ENCODE data around the gene SLC16A4. TPM values are rescaled to one million over a fixed set of nuclear protein-coding genes. Genes with fewer than 3 reads are reported as not detected.

Gene SLC16A4
- total RNA-seq, 1 donor from 2014 or later = 17.0 TPM

DNA sequence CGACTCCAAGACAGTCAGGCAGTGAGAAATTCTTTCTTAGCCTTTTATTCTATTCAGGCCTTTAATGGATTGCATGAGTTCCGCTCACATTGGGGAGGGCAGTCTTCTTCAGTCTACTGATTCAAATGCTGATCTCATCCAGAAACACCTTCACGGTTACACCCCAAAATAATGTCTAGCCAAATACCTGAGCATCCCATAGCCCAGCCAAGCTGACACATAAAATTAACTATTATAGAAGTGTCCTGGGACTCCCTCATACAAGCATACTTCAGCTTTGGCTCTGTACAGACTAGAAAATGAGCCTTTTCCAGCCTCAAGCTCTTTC, 3.6 kb upstream of the SLC16A4 start:
- H3K9me3 Mint-ChIP-seq (ENCODE audit: low read depth) = no peaks in the 10 kb centered on the region
- no peak overlapping the region for H3K27ac Mint-ChIP-seq (ENCODE audit: unreplicated experiment)
- H3K4me1 Mint-ChIP-seq (ENCODE audit: low read depth) = peaks cover 41% of the 10 kb centered on the region
- no peak for DNase-seq (ENCODE audit: low spot score)
- TF ChIP-seq, protein P1, sequence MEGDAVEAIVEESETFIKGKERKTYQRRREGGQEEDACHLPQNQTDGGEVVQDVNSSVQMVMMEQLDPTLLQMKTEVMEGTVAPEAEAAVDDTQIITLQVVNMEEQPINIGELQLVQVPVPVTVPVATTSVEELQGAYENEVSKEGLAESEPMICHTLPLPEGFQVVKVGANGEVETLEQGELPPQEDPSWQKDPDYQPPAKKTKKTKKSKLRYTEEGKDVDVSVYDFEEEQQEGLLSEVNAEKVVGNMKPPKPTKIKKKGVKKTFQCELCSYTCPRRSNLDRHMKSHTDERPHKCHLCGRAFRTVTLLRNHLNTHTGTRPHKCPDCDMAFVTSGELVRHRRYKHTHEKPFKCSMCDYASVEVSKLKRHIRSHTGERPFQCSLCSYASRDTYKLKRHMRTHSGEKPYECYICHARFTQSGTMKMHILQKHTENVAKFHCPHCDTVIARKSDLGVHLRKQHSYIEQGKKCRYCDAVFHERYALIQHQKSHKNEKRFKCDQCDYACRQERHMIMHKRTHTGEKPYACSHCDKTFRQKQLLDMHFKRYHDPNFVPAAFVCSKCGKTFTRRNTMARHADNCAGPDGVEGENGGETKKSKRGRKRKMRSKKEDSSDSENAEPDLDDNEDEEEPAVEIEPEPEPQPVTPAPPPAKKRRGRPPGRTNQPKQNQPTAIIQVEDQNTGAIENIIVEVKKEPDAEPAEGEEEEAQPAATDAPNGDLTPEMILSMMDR (IDR thresholded peaks at IDR 0.05) = no peak
- peaks cover 12% of the 10 kb centered on the region for H3K36me3 Mint-ChIP-seq (ENCODE audit: low read depth)
- no peaks in the 10 kb centered on the region for H3K27me3 Mint-ChIP-seq (ENCODE audit: low read depth)
- no peak overlapping the region for H3K4me3 Mint-ChIP-seq (ENCODE audit: unreplicated experiment)

- DNase-seq (ENCODE audit: low spot score) = no peak
- no peaks in the 10 kb centered on the region for H3K9me3 Mint-ChIP-seq (ENCODE audit: low read depth)
- H3K4me3 Mint-ChIP-seq (ENCODE audit: unreplicated experiment) = no peak overlapping the region
- H3K27ac Mint-ChIP-seq (ENCODE audit: unreplicated experiment) = peak overlapping the region; percentile 75
- H3K4me1 Mint-ChIP-seq (ENCODE audit: low read depth) = peaks cover 45% of the 10 kb centered on the region
- TF ChIP-seq, protein P1 (IDR thresholded peaks at IDR 0.05) = no peak
- no peaks in the 10 kb centered on the region for H3K27me3 Mint-ChIP-seq (ENCODE audit: low read depth)
- H3K36me3 Mint-ChIP-seq (ENCODE audit: low read depth) = peaks cover 12% of the 10 kb centered on the region
These were observed 3.1 kb upstream of the SLC16A4 start for GRCh38 chr1:110393691-110394492.

GRCh38 chr1:110393286-110393685, 2.5 kb upstream of the SLC16A4 start:
- peaks cover 45% of the 10 kb centered on the region for H3K4me1 Mint-ChIP-seq (ENCODE audit: low read depth)

GRCh38 chr1:110390096-110390495, 730 bp downstream of the SLC16A4 start:
- H3K27me3 Mint-ChIP-seq (ENCODE audit: low read depth) = no peaks in the 10 kb centered on the region
- peak overlapping the region; percentile 69 for H3K4me3 Mint-ChIP-seq (ENCODE audit: unreplicated experiment)
- peak overlapping the region; percentile 93 for H3K27ac Mint-ChIP-seq (ENCODE audit: unreplicated experiment)
- H3K9me3 Mint-ChIP-seq (ENCODE audit: low read depth) = no peaks in the 10 kb centered on the region
- DNase-seq (ENCODE audit: low spot score) = no peak
- peaks cover 2% of the 10 kb centered on the region for H3K36me3 Mint-ChIP-seq (ENCODE audit: low read depth)
- TF ChIP-seq, protein P1 (IDR thresholded peaks at IDR 0.05) = peak; percentile 34
- H3K4me1 Mint-ChIP-seq (ENCODE audit: low read depth) = peaks cover 45% of the 10 kb centered on the region

More at GRCh38 chr1:110393286-110393685, 2.5 kb upstream of the SLC16A4 start:
- peaks cover 11% of the 10 kb centered on the region for H3K36me3 Mint-ChIP-seq (ENCODE audit: low read depth)
- no peak overlapping the region for H3K4me3 Mint-ChIP-seq (ENCODE audit: unreplicated experiment)
- peak overlapping the region; percentile 75 for H3K27ac Mint-ChIP-seq (ENCODE audit: unreplicated experiment)
- H3K9me3 Mint-ChIP-seq (ENCODE audit: low read depth) = no peaks in the 10 kb centered on the region
- no peaks in the 10 kb centered on the region for H3K27me3 Mint-ChIP-seq (ENCODE audit: low read depth)
- DNase-seq (ENCODE audit: low spot score) = no peak
- TF ChIP-seq, protein P1 (IDR thresholded peaks at IDR 0.05) = no peak

DNA sequence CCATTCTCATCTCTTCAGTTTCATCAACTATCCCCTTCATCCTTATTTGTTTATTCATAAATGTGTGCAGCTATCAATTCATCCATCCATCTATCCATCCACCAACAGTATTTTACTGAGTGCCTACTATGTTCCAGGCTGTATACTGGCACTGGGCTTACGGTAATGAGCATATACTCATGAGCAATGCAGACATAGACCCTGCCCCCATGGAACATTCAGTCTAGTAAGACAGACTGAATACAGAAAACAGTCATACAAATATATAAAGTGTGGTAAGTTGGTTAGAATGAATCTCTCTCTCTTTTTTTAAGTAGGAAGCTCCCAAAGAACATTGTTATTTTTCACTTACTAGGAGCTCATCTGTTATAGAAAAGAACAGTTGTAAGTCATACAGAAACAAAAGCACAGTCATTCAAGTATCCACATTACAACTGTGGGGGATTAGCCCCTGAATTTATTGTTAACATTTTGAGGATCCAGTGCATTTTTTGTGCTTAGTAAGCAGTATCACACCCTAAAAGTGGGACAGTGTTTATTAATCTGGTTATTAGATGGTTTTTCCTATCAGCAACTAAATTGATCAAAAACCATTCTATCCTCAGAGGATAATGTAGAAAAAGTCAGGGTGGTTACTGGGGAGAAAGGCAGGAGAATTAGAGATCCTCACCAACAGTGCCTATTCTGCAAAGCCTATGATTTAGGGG, 3.6 kb downstream of the SLC16A4 start:
- Mint-ChIP-seq H3K27ac (ENCODE audit: unreplicated experiment) (no peak overlapping the region), H3K9me3 (ENCODE audit: low read depth) (no peaks in the 10 kb centered on the region), H3K4me3 (ENCODE audit: unreplicated experiment) (no peak overlapping the region), H3K36me3 (ENCODE audit: low read depth) (peaks cover 2% of the 10 kb centered on the region), H3K27me3 (ENCODE audit: low read depth) (no peaks in the 10 kb centered on the region), H3K4me1 (ENCODE audit: low read depth) (peaks cover 29% of the 10 kb centered on the region)
- TF ChIP-seq, protein P1 (IDR thresholded peaks at IDR 0.05) = no peak
- DNase-seq (ENCODE audit: low spot score) = no peak
